GM19023 (cell line): ENCODE results near the gene FOXC1.
A peak's percentile ranks its signal among the peaks of the same experiment; 100 is the strongest.

Experiments used
- ATAC-seq: cut with Tn5 transposase; IDR thresholded peaks from one replicate; pipeline ENCODE4 v1.9.1; 2021; ENCODE audit warnings: mild to moderate bottlenecking, moderate library complexity; ENCODE audit not compliant: unreplicated experiment

Gene FOXC1

GRCh38 chr6:1622851-1623768 lies 13.4 kb downstream of the FOXC1 start:
- ATAC-seq, result no peak

DNA sequence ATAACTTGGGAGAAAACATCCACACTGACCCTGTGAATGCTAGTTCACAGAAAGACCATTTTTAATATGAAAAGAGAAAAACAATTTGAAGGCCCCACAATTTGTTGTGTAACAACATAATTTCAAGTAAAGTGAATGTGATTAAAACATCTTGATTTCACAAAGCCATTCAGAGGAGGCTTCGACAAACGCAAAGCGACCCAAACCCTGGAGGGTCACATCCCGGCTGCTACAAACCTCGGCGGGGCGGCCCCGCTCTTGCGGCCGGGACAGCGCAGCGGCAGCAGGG lies 14.0 kb downstream of the FOXC1 start:
- ATAC-seq, result no peak

GRCh38 chr6:1624058-1624850 lies 14.5 kb downstream of the FOXC1 start:
- no peak for ATAC-seq

DNA sequence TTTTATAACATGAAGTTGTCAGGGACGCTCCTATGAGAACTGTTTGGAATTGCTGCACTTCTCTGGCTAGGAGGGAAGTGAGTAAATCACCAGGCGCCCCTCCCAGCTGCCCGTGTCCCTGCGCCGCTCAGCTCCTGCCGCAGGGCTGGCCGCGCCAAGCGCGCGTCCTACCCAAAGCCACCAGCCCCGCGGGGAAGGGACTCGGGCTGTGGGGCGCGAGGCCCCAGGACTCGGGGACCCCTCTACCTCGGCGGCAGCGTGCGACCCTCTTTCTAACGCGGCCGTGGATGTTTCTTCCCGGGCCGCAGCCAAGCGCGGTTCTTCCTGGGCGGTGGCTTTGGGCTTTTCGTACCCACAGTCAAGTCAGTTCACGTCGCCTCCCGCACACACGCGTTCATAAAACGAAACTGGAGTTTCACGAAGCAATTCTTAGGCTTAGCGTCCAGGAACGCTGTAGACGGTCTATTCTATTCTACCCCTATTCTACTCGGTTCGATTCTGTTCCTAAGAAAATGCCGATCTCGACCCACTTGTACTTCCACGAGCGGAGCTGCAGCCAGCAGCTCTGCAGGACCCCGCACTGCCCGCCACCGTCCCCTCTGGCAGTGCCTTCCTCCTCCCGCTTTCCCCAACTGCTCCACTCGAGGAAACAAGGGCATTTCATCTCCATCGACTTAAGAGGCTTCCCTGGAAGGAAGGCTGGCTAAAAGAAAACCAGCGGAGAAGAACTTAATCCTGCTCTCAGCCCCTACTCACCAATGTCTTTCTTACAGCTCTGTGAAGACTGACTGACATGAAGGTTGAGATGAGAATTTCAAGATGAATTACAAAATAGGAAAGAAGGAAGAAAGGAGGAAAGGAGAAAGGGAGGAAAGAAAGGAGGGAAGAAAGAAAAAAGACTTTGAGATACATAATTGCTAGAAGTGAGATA lies 15.4 kb downstream of the FOXC1 start:
- no peak for ATAC-seq

DNA sequence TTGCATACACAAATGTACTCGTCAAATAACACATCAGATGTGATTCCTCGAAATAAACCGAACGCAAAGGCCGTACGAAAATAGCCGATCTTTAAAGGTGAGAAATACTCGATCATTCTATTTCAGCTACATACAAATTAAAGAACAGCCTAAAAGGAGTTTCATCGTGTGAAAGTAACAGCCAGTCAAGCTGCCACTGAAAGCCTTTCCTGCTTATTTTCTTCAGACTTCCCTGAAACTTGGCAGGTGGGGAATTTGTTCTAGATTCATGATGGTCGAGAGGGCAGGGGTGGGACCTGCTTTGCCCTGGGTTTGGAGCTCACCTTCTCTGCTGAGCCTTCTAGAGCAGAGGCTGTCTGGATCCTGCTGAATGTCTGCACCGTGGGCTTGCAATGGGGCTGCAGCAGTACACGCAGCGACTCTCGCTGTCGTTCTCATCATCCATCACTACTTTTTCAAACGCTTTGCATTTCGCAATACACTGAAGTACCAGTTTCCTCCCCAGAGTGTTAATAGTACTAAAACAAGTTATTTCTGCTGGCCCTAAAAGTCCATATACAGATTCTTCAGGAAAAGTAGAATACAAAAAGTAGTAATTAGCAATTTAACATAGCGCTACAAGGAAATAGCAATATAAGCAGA lies 16.2 kb downstream of the FOXC1 start:
- no peak for ATAC-seq

DNA sequence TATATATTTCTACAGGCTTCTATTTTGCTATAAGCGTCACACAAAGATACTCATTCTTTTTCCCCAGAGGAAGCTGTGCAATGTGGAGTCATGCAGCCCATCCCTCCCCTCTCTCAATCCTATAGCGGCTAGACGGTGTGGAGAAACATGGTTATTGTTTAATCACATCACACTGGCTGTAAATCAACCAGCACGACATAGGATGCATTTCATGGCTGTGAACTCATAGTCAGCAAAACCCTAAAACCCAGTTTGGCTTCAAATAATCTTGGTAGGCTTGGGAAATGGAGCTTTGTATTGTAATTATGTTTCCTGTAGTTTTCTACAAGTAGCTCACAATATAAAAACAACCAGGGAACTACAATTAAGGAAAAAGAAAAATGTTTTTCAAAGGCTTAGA lies 16.8 kb downstream of the FOXC1 start:
- no peak for ATAC-seq

DNA sequence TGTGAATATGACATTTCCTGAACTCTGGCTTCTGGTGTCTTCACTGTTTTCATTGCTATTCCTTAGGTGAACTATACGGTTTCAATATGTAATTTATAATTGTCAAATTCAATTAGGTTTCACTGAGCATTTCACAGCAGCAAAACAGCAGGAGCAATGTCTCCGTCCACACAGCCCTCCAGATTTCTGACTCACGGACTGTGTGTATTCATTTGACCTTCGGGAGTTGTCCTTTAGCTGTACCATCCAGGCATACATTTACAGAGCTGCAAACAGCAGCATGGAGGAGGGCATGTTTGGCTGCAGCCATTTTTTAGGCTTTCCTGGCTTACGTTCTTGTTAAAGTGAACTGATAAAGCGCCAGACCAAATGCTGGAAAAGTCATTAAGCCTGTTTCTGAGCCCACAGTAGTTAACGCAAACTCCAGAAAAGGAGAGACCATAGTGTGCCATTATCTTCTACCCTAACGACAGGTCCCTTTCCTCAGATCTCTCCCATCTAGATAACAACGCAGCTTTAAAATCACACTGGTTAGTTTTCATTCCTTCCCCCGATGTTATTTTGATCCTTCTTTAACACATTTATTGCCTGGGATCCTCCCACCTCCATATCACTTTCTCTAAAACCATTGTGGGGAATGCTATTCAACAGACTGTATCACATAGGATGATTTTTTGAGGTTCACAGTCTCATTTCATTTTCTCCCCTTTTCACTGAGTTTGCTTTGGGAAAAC lies 18.3 kb downstream of the FOXC1 start:
- ATAC-seq, result no peak

- no peak for ATAC-seq
Measured at GRCh38 chr6:1629316-1629715, 19.6 kb downstream of the FOXC1 start.

DNA sequence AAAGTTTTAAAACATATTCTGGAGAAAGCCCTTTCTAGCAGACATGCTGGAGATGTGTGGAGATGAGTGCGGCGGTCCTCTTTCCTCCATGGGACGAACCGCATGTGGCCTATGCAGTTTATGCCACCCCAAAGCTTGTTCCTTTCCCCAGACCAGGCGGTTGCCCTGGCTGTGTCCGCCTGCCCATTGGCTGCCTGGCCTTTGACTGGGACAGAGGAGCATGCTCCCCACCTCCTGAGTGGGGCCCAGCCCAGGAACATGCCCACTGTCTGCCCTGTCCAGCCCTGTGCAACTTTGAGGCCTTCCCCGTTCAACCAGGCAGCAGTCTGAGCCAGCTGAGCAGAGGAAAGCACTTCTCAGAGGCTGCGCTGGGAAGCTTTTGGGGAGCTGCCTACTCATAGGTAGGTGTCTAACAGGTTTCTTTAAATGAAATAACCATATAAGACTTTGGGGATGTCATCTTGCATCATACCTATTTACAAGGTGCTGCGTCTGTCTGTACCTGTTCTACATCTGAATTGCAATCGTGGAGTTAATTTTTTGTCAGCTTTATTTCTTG lies 20.6 kb downstream of the FOXC1 start:
- ATAC-seq, result no peak

DNA sequence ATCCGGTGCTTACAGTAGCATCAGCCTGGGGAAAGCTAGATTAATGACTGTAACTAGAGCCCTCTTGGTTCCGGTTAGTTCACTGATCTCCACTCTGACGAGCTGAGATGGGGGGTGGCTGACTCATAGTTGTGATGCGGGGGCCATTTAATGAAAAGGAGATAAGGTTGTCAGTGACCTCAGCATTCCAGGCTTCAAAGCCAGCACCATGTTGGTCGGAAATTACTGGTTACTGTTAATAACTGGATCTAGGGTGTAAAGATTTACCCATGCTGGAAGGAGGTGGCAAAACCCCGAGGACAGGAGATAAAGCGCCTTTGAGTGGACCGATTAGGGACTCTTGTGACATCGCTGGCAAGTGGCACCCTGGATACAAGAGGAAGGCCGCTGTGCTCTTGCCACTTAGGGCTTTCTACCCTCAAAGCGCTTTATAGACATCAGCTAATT lies 21.1 kb downstream of the FOXC1 start:
- ATAC-seq, result no peak

GRCh38 chr6:1631251-1631650 lies 21.5 kb downstream of the FOXC1 start:
- no peak for ATAC-seq

- ATAC-seq, result no peak
Measured at GRCh38 chr6:1633366-1634021, 23.8 kb downstream of the FOXC1 start.

DNA sequence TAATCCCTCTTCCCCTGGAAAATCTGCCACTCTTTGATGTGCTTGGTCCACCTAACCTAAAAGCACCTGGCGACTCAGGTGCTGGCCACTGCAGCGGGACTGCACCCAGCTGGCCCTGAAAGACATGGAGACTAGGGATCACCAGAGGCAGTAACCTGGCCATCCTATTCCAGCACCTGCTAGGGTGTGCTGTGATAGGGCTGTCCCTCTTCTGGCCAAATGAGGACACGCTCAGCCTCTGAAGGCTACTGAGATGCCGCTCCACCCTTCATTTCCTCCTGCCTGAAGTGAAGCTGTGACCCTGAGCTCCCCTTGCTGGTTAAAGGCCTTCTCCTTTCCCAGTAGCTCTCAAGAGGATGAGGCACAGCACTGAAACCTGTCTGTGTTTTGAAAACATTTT lies 24.4 kb downstream of the FOXC1 start:
- ATAC-seq, result no peak

GRCh38 chr6:1635305-1636010 lies 25.7 kb downstream of the FOXC1 start:
- ATAC-seq, result no peak

GRCh38 chr6:1636272-1636825 lies 26.6 kb downstream of the FOXC1 start:
- ATAC-seq, result no peak

- peak; percentile 72 for ATAC-seq
Measured at GRCh38 chr6:1636971-1637871, 27.5 kb downstream of the FOXC1 start.

DNA sequence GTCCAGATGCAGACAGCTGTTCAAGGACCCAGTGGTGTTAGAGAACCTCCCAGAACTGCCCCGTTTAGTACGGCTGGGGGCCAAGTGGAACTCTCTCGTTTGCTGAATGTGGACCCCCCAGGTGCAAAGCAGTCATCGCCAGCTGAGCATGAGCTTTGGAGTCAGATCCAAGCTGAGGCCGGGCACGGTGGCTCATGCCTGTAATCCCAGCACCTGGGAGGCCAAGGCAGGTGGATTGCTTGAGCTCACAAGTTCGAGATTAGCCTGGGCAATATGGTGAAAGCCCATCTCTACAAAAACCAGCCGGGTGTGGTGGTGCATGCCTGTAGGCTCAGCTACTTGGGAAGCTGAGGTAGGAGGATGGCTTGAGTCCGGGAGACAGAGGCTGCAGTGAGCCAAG lies 29.7 kb downstream of the FOXC1 start:
- no peak for ATAC-seq
